HepG2 (cell line): ENCODE results near the gene RBM28. TPM values are rescaled to one million over a fixed set of nuclear protein-coding genes. Genes with fewer than 3 reads are reported as not detected.
A peak's percentile ranks its signal among the peaks of the same experiment; 100 is the strongest.

Source experiments
- AGO1 ChIP-seq: fragments of 200-400 bp; formaldehyde crosslinking; IDR thresholded peaks from 2 replicates; pipeline ENCODE4 v1.6.1; 2017; ENCODE audit warnings: mild to moderate bottlenecking, low read depth, low read length, moderate library complexity; ENCODE audit not compliant: poor library complexity, severe bottlenecking
- ATAD3A ChIP-seq: sonication (generic); formaldehyde crosslinking; IDR thresholded peaks from 2 replicates; pipeline ENCODE4 v1.4.0; 2020; ENCODE audit warnings: missing genetic modification reagents
- ATF2 ChIP-seq: sonication (generic); formaldehyde crosslinking; IDR thresholded peaks from 2 replicates; pipeline ENCODE4 v1.4.0; 2020; ENCODE audit warnings: missing genetic modification reagents
- BORCS8-MEF2B ChIP-seq: sonication (generic); formaldehyde crosslinking; IDR thresholded peaks from 2 replicates; pipeline ENCODE4 v1.8.0; 2022; ENCODE audit warnings: mild to moderate bottlenecking, missing genetic modification reagents
- GABPA ChIP-seq, 2 experiments: IDR thresholded peaks; 2 replicates each; pipeline ENCODE4 v1.6.1; 2011 to 2016; ENCODE audit warnings: low read depth in 2 of 2, low read length in 1 of 2, missing biosample characterization in 1 of 2, missing genetic modification characterization in 1 of 2
- GATA4 ChIP-seq: sonication (generic); IDR thresholded peaks from 2 replicates; pipeline ENCODE4 v1.6.1; 2016; ENCODE audit warnings: antibody characterized with exemption, low read depth, borderline replicate concordance
- HMG20B ChIP-seq: conservative IDR thresholded peaks from 2 replicates; pipeline ENCODE4 v1.6.1; 2016; ENCODE audit warnings: missing genetic modification reagents, missing compliant biosample characterization
- NFKBIZ ChIP-seq: IDR thresholded peaks from 2 replicates; pipeline ENCODE4 v1.6.1; 2018; ENCODE audit warnings: missing genetic modification reagents, missing compliant biosample characterization
- PHB2 ChIP-seq: fragments of 450-650 bp; IDR thresholded peaks from 2 replicates; pipeline ENCODE4 v1.6.1; 2018; ENCODE audit not compliant: partially characterized antibody
- PRPF4 ChIP-seq: fragments of 200-400 bp; formaldehyde crosslinking; IDR thresholded peaks from 2 replicates; pipeline ENCODE4 v1.6.1; 2016; ENCODE audit warnings: low read length, low read depth; ENCODE audit not compliant: poor library complexity, severe bottlenecking
- SMAD9 ChIP-seq: sonication (generic); formaldehyde crosslinking; IDR thresholded peaks from 2 replicates; pipeline ENCODE4 v1.5.1; 2020; ENCODE audit warnings: mild to moderate bottlenecking, missing genetic modification reagents
- ZNF660 ChIP-seq: sonication (generic); formaldehyde crosslinking; IDR thresholded peaks from 2 replicates; pipeline ENCODE4 v1.5.1; 2020; ENCODE audit warnings: mild to moderate bottlenecking, low read depth, missing genetic modification reagents, borderline replicate concordance
- ZNF710 ChIP-seq: sonication (generic); formaldehyde crosslinking; IDR thresholded peaks from 2 replicates; pipeline ENCODE4 v1.5.0; 2020; ENCODE audit warnings: mild to moderate bottlenecking, missing genetic modification reagents, borderline replicate concordance
- ZNF737 ChIP-seq: sonication (generic); formaldehyde crosslinking; IDR thresholded peaks from 2 replicates; pipeline ENCODE4 v1.5.0; 2020; ENCODE audit warnings: missing genetic modification reagents, mild to moderate bottlenecking, borderline replicate concordance
- ZNF891 ChIP-seq: sonication (generic); formaldehyde crosslinking; IDR thresholded peaks from 2 replicates; pipeline ENCODE4 v1.5.0; 2020; ENCODE audit warnings: mild to moderate bottlenecking, missing genetic modification reagents
- ZSCAN20 ChIP-seq: sonication (generic); formaldehyde crosslinking; IDR thresholded peaks from 2 replicates; pipeline ENCODE4 v1.4.0; 2020; ENCODE audit warnings: missing genetic modification reagents, mild to moderate bottlenecking, borderline replicate concordance
- ZSCAN30 ChIP-seq: sonication (generic); formaldehyde crosslinking; IDR thresholded peaks from 2 replicates; pipeline ENCODE4 v1.5.0; 2020; ENCODE audit warnings: mild to moderate bottlenecking, missing genetic modification reagents
- polyA plus RNA-seq, 8 experiments: library from polyadenylated mRNA; depleted of rRNA in 3 of 8; stranded (reverse) in 7 of 8; unstranded in 1 of 8; fragments of >200 nt; fragmentation: Illumina TruSeq in 4 of 8; extraction: Trizol in 4 of 8; gene quantifications; 2 replicates each; pipeline versions ENCODE4 v1.2.1 to v1.2.3, GENCODE V29; 2011 to 2016; ENCODE audit warnings: low read depth in 4 of 8, missing spikeins in 1 of 8, mixed read lengths in 1 of 8; ENCODE audit not compliant: insufficient read depth in 1 of 8
- total RNA-seq, 5 experiments: library from RNA; depleted of rRNA; stranded (reverse); fragments of >200 nt; fragmentation: Illumina TruSeq; extraction: Trizol; gene quantifications; 2 replicates each; pipeline ENCODE4 v1.2.3, GENCODE V29; 2016; ENCODE audit warnings: low read depth in 1 of 5
- TF ChIP-seq, protein P1 (sequence below): sonication (generic); formaldehyde crosslinking; IDR thresholded peaks from 2 replicates; pipeline ENCODE4 v1.4.0; 2020; ENCODE audit warnings: missing genetic modification reagents
- TF ChIP-seq, protein P2 (sequence below): sonication (generic); formaldehyde crosslinking; IDR thresholded peaks from 2 replicates; pipeline ENCODE4 v1.4.0; 2020; ENCODE audit warnings: missing genetic modification reagents

Gene RBM28
- total and polyA plus RNA-seq, 2 of the 13 experiments (the other 11 are each of a cell fraction or from before 2014, with no cell fraction given), result 20.5 to 49.0 TPM

DNA sequence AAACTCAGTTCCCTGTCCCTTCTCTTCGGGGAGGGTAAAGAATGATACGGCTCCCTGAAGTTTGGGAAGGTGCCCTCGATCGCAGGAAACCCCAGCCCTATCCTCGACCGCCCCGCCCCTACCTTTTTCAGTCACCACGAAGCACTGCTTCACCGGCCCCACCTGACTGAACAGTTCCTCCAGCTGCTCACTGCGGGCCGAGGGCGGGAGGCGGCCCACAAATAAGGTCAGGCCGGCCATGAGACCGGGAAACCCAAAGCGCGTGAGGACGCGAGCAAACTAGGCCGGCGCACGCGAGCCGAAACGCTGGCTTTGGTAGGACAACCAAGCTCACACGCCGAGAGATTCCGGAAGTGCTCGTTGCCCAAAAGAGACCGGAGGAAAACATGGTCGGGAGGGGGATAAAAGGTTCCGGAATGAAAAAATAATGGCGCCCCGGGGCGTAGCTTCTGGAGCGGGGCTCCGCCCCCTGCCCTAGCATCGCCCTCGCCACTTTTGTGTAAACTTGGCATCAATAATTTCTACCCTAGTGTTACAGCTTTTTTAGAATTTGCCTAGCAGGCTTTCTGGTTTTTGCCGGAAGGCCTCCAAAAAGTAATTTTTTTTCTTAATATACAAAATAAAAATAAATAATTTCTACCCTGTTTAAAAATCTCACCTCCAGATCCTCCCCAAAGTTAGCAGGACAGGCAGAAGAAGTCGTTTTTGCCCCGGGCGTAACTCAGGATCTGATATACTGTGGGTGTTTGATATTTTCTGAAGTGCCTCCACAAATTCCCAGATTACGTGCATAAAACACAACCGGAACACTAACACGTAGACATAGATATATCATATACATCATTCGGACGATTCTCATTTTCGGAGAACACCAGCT lies at the start of gene RBM28 (continued):
- peak; percentile 97 for TF ChIP-seq NFKBIZ (CRISPR knock-in tag)
- TF ChIP-seq, protein P1, sequence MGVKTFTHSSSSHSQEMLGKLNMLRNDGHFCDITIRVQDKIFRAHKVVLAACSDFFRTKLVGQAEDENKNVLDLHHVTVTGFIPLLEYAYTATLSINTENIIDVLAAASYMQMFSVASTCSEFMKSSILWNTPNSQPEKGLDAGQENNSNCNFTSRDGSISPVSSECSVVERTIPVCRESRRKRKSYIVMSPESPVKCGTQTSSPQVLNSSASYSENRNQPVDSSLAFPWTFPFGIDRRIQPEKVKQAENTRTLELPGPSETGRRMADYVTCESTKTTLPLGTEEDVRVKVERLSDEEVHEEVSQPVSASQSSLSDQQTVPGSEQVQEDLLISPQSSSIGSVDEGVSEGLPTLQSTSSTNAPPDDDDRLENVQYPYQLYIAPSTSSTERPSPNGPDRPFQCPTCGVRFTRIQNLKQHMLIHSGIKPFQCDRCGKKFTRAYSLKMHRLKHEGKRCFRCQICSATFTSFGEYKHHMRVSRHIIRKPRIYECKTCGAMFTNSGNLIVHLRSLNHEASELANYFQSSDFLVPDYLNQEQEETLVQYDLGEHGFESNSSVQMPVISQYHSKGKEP, result peak; percentile 98
- TF ChIP-seq SMAD9, result peak; percentile 99
- no peak for TF ChIP-seq ZNF660 (CRISPR knock-in tag)
- peak; percentile 100 for TF ChIP-seq BORCS8-MEF2B
- peak; percentile 100 for TF ChIP-seq ZNF891 (CRISPR knock-in tag)
- TF ChIP-seq ATAD3A, result peak; percentile 91; the same call in 1 of the 2 replicates
- TF ChIP-seq, protein P2, sequence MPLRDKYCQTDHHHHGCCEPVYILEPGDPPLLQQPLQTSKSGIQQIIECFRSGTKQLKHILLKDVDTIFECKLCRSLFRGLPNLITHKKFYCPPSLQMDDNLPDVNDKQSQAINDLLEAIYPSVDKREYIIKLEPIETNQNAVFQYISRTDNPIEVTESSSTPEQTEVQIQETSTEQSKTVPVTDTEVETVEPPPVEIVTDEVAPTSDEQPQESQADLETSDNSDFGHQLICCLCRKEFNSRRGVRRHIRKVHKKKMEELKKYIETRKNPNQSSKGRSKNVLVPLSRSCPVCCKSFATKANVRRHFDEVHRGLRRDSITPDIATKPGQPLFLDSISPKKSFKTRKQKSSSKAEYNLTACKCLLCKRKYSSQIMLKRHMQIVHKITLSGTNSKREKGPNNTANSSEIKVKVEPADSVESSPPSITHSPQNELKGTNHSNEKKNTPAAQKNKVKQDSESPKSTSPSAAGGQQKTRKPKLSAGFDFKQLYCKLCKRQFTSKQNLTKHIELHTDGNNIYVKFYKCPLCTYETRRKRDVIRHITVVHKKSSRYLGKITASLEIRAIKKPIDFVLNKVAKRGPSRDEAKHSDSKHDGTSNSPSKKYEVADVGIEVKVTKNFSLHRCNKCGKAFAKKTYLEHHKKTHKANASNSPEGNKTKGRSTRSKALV, result peak; percentile 96
- TF ChIP-seq ZSCAN20 (CRISPR knock-in tag), result peak; percentile 64; the same call in 1 of the 2 replicates
- TF ChIP-seq GABPA (IDR thresholded peaks at IDR 0.05; ENCODE audit: low read depth, low read length), result peak; percentile 85
- TF ChIP-seq GABPA (CRISPR knock-in tag; IDR thresholded peaks at IDR 0.05; ENCODE audit: low read depth), result peak; percentile 99
- TF ChIP-seq ZNF737, result peak; percentile 87; the same call in 1 of the 2 replicates
- TF ChIP-seq ZNF710, result peak; percentile 85; the same call in 1 of the 2 replicates
- TF ChIP-seq HMG20B (CRISPR knock-in tag), result peak; percentile 77; the same call in 1 of the 2 replicates
- peak; percentile 86; the same call in 1 of the 2 replicates for TF ChIP-seq ZSCAN30 (CRISPR knock-in tag)
- TF ChIP-seq GATA4, result peak; percentile 57; the same call in 1 of the 2 replicates
- TF ChIP-seq ATF2 (CRISPR knock-in tag), result peak; percentile 97
- TF ChIP-seq PHB2, result no peak
- TF ChIP-seq PRPF4, result no peak
- TF ChIP-seq AGO1, result peak; percentile 86
